GM10266 (cell line): Measurements from ENCODE around the gene C14orf119.
A peak's percentile ranks its signal among the peaks of the same experiment; 100 is the strongest.

ENCODE experiments used
- DNase-seq: peaks from one replicate; pipeline ENCODE4 v3.0.0; 2012; ENCODE audit errors: extremely low spot score
- TF ChIP-seq, protein P1 (sequence below): IDR thresholded peaks from 2 replicates; pipeline ENCODE4 v1.5.1; 2012; ENCODE audit warnings: mild to moderate bottlenecking, low read depth; ENCODE audit not compliant: control insufficient read depth, insufficient read depth; ENCODE audit errors: missing control alignments

Gene C14orf119

DNA sequence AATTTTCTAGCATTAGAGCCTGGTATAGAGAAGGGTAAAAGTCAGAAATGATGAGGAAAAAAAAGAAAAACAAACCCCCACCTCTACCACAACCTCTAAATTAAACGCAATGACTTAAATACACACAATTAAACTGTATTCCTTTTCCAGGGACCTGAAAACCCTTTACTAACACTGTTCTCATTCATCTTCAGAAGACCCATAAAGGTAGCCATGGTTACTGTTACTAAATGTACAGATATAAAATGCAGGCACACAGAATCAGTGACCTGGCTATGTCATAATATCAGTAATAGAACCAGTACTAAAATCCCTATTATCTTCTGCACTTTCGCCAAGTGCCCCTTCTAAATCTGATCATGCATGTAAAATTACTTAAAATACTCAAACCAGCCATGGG is 1.8 kb upstream of the C14orf119 start:
- TF ChIP-seq, protein P1, sequence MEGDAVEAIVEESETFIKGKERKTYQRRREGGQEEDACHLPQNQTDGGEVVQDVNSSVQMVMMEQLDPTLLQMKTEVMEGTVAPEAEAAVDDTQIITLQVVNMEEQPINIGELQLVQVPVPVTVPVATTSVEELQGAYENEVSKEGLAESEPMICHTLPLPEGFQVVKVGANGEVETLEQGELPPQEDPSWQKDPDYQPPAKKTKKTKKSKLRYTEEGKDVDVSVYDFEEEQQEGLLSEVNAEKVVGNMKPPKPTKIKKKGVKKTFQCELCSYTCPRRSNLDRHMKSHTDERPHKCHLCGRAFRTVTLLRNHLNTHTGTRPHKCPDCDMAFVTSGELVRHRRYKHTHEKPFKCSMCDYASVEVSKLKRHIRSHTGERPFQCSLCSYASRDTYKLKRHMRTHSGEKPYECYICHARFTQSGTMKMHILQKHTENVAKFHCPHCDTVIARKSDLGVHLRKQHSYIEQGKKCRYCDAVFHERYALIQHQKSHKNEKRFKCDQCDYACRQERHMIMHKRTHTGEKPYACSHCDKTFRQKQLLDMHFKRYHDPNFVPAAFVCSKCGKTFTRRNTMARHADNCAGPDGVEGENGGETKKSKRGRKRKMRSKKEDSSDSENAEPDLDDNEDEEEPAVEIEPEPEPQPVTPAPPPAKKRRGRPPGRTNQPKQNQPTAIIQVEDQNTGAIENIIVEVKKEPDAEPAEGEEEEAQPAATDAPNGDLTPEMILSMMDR: no peak
- no peak for DNase-seq

- DNase-seq: no peak
- TF ChIP-seq, protein P1: peak; percentile 33
These were observed 1.2 kb upstream of the C14orf119 start for GRCh38 chr14:23093991-23094665.

- DNase-seq: peak; percentile 75
- TF ChIP-seq, protein P1: no peak
These were observed 574 bp upstream of the C14orf119 start, which contains the start of gene ACIN1 for GRCh38 chr14:23094666-23095195. Gene ACIN1 (minus strand): TSS chr14:23095136. CDS start chr14:23095112, 24 bp downstream.

DNA sequence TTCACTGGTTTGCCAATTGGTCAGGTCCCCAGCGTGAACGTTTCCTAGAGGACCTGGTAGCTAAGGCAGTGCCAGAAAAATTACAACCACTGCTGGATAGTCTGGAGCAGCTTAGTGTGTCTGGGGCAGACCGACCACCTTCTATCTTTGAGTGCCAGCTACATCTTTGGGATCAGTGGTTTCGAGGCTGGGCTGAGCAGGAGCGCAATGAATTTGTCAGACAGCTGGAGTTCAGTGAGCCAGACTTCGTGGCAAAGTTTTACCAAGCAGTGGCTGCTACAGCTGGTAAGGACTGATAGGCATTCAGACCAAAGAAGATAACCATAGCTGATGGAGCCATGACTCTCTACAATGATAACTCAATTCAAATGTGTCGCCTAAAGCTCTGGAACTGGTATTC is 2.5 kb downstream of the C14orf119 start:
- DNase-seq: no peak
- TF ChIP-seq, protein P1: no peak

DNA sequence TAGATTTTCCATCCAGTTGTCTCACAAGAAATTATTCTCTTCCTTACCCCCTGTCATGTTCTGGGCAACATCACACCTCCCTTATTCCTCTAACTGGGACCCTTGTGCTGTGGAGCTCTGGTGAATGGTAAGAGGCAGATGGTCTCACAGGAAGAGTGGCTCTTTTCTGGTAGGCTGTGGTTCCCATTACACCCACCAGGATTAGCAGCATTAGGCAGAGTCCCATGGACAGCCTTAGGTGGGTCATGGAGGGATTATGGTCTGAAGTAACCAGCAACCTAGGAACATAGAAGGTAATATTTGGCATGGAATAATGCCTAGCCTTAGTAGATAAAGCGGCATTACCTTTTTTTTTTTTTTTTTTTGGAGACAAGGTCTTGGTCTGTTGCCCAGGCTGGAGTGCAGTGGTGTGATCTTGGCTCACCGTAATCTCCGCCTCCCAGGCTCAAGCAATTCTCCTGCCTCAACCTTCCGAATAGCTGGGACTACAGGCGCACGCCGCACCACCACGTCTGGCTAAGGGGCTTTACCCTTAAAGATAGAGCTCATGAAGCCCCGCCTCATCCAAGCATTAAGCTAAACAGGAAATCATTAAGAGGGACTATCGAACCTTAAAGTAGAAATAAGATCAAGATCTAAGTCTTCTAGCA is 4.0 kb downstream of the C14orf119 start:
- TF ChIP-seq, protein P1: no peak
- no peak for DNase-seq

GRCh38 chr14:23101213-23101970 is 6.1 kb downstream of the C14orf119 start:
- no peak for DNase-seq
- TF ChIP-seq, protein P1: no peak
